Ascending aorta (tissue), 2 donors: Measurements from ENCODE around the gene RXRA. TPM values are rescaled to one million over a fixed set of nuclear protein-coding genes. Genes with fewer than 3 reads are reported as not detected.

ENCODE experiments used
- DNase-seq, 2 donors: peaks; one replicate each; pipeline ENCODE4 v3.0.0-alpha.2; 2019; ENCODE audit warnings: low spot score in 2 of 2
- H3K27ac ChIP-seq, 2 donors: fragments of 200-600 bp; sonication (generic); one replicate each; pipeline ENCODE4 v1.5.1; 2016 to 2017; ENCODE audit warnings: mild to moderate bottlenecking in 1 of 2
- H3K27me3 ChIP-seq: fragments of 200-600 bp; sonication (generic); one replicate; pipeline ENCODE4 v1.5.1; 2017
- H3K36me3 ChIP-seq, 2 donors: fragments of 200-600 bp; sonication (generic); one replicate each; pipeline ENCODE4 v1.5.1; 2016
- H3K4me1 ChIP-seq, 2 donors: fragments of 200-600 bp; sonication (generic); one replicate each; pipeline ENCODE4 v1.5.1; 2016 to 2017; ENCODE audit warnings: mild to moderate bottlenecking in 1 of 2
- H3K4me3 ChIP-seq, 2 donors: fragments of 200-600 bp; sonication (generic); one replicate each; pipeline ENCODE4 v1.5.1; 2016 to 2017; ENCODE audit warnings: mild to moderate bottlenecking in 1 of 2
- H3K9me3 ChIP-seq, 2 donors: fragments of 200-600 bp; sonication (generic); one replicate each; pipeline ENCODE4 v1.5.1; 2016
- CTCF ChIP-seq, 3 experiments: fragments of 200-600 bp in 2 of 3; fragments of 450-650 bp in 1 of 3; sonication (generic) in 2 of 3; IDR thresholded peaks; one replicate each; pipeline ENCODE4 v1.5.1; 2016 to 2019; ENCODE audit warnings: antibody characterized with exemption in 3 of 3, mild to moderate bottlenecking in 1 of 3, moderate library complexity in 1 of 3
- intact Hi-C: fragments of 100-400 bp; cut with DNase I; formaldehyde crosslinking; loops from one replicate; pipeline ENCODE4 v1.15.1; 2023
- total RNA-seq: library from RNA; depleted of rRNA; stranded (reverse); fragments of >200 nt; gene quantifications from one replicate; pipeline ENCODE4 v1.1.0, GENCODE V29; 2016

The RXRA gene
- total RNA-seq, 1 donor from 2014 or later, result 64.1 TPM

GRCh38 chr9:134455934-134456755, 129.9 kb downstream of the RXRA start:
- H3K4me1 ChIP-seq, result peaks cover 4 to 32% of the 10 kb centered on the region in 2 donors
- intact Hi-C loops, result loop anchor here (2.0 to 5.0 kb wide), 5 partner anchors 19 to 251 kb away; partner anchors contain the start of gene COL5A1

GRCh38 chr9:134456756-134457305, 130.6 kb downstream of the RXRA start:
- intact Hi-C loops, result loop anchor here (2.0 to 5.0 kb wide), 5 partner anchors 18 to 250 kb away; partner anchors contain the start of gene COL5A1

More at GRCh38 chr9:134455934-134456755, 129.9 kb downstream of the RXRA start:
- no peaks in the 10 kb centered on the region for H3K36me3 ChIP-seq
- no peaks in the 10 kb centered on the region for H3K9me3 ChIP-seq
- peak; percentile 77 to 96 for DNase-seq
- H3K27ac ChIP-seq, result peak overlapping the region; percentile 86 to 97
- no peaks in the 10 kb centered on the region for H3K27me3 ChIP-seq
- peak overlapping the region; percentile 43 to 60 for H3K4me3 ChIP-seq
- peak in 1 of 3 experiments; percentile 2 for TF ChIP-seq CTCF (IDR thresholded peaks at IDR 0.05)

GRCh38 chr9:134457321-134458206, 131.3 kb downstream of the RXRA start:
- DNase-seq, result no peak
- Histone ChIP-seq H3K4me3 (no peak overlapping the region), H3K9me3 (no peaks in the 10 kb centered on the region), H3K36me3 (no peaks in the 10 kb centered on the region), H3K4me1 (peaks cover 4 to 32% of the 10 kb centered on the region in 2 donors), H3K27ac (peak overlapping the region; percentile 86 to 97), H3K27me3 (no peaks in the 10 kb centered on the region)
- intact Hi-C loops, result loop anchor here (2.0 to 5.0 kb wide), 5 partner anchors 17 to 250 kb away; partner anchors contain the start of gene COL5A1
- TF ChIP-seq CTCF (IDR thresholded peaks at IDR 0.05), result no peak

More at GRCh38 chr9:134456756-134457305, 130.6 kb downstream of the RXRA start:
- Histone ChIP-seq H3K36me3 (no peaks in the 10 kb centered on the region), H3K4me1 (peaks cover 4 to 32% of the 10 kb centered on the region in 2 donors), H3K27me3 (no peaks in the 10 kb centered on the region), H3K4me3 (peak overlapping the region; percentile 43 to 60), H3K27ac (peak overlapping the region; percentile 86 to 97), H3K9me3 (no peaks in the 10 kb centered on the region)
- TF ChIP-seq CTCF (IDR thresholded peaks at IDR 0.05), result no peak
- no peak for DNase-seq

GRCh38 chr9:134458207-134459108, 132.2 kb downstream of the RXRA start:
- intact Hi-C loops, result loop anchor here (5.0 kb wide), 3 partner anchors 89 to 249 kb away; no protein-coding TSS in a partner anchor
- H3K36me3 ChIP-seq, result no peaks in the 10 kb centered on the region

More at GRCh38 chr9:134458207-134459108, 132.2 kb downstream of the RXRA start:
- H3K27ac ChIP-seq, result peak overlapping the region; percentile 86 to 97
- H3K4me3 ChIP-seq, result no peak overlapping the region
- no peak for DNase-seq
- no peaks in the 10 kb centered on the region for H3K9me3 ChIP-seq
- no peak for TF ChIP-seq CTCF (IDR thresholded peaks at IDR 0.05)
- no peaks in the 10 kb centered on the region for H3K27me3 ChIP-seq
- H3K4me1 ChIP-seq, result peaks cover 4 to 32% of the 10 kb centered on the region in 2 donors
